GM19324 (cell line): ENCODE results near the gene DIO2.

Source experiments
- ATAC-seq: cut with Tn5 transposase; IDR thresholded peaks from one replicate; pipeline ENCODE4 v1.9.1; 2021; ENCODE audit warnings: mild to moderate bottlenecking, moderate library complexity; ENCODE audit not compliant: unreplicated experiment, low FRiP score

The DIO2 gene

DNA sequence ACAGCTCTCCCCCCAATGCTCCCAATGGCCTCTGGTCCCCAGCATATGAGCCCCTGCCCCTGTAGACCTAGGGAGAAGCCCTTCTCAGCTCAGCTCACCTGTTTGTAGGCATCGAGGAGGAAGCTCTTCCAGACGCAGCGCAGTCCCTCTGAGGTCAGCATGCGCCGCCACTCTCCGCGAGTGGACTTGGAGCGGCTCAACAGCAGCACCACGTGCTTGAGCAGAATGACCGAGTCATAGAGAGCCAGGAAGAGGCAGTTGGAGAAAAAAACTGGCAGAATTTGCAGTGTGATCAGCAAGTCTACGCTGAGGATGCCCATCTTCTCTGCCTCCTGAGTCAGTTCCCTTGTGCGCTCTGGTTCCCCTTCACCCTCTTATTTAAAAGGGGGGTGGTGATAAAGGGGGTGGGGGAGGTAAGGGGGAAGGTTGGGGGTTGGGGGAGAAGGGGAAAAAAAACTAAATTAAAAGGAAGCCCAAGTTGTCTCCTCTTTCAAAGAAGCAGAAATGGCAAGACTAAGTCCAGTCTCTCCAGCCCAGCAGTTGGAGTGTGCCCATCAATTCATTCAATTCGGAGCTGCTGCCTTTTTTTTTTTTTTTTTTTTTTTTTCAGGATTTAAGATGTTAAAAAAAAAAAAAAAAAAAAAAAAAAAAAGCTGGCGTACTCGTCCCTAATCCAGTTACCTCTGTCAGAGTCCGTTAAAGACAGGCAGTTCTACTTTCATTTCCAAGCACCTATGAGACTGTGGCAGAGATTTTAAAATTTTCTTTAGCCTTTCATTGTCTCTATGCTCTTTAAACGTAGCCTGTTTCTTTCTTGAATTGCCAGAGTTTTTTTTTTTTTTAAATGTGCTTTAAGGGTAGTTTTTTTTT lies at the start of gene DIO2:
Gene DIO2 (minus strand): TSS at position 352 of the 870 bp plus-strand sequence. CDS start 32 bp downstream, at position 320.
- ATAC-seq = no peak

DNA sequence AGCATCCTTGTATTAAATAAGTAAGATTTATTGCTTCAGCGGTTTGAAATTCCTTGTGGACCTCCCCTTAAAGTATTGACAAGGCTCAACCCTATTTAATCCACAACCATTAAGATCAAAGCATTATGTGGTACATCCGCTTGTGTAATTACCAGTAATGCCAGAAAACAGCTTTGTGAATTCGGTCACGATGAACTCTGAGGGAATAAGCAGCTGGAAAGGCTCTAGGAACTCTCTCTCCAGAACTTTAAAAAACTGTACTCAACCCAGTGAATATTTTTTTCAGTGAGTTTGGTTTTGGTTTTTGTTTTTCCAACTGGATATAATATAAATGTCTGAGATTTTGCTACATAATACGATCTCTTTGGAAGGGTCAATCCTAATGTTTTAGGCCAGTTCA lies 49.3 kb upstream of the DIO2 start:
- no peak for ATAC-seq

DNA sequence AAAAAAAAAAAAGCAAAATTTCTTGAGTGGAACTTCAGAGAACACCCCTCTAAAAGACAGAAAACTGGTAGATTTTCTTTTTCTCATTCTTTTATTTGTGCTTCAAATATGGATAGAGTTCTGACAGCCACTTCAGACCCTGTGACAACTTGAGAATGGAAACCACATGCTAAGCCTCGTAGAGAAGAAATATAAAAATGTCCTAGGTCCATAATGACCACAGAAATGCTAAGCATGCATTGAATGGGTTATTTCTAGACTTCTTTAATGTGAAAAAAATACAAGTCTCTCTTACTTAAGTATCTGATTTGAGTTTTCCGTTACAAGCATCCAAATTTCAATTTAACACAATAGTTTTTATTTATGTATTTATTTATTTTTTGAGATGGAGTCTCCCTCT lies 28.3 kb upstream of the DIO2 start:
- no peak for ATAC-seq

DNA sequence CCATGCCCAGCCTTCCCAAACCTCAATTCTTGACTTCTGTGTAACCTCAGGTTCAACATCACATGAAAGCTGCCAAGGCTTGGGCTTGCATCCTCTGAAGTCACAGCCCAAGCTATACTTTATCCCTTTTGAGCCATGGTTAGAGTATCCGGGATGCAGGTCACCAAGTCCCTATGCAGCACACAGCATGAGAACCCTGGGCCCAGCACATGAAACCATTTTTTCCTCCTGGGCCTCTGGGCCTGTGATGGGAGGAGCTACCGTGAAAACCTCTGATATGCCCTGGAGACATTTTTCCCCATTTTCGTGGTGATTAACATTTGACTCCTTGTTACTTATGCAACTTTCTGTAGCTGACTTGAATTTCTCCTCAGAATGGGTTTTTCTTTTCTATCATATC lies 25.8 kb upstream of the DIO2 start:
- ATAC-seq = no peak

DNA sequence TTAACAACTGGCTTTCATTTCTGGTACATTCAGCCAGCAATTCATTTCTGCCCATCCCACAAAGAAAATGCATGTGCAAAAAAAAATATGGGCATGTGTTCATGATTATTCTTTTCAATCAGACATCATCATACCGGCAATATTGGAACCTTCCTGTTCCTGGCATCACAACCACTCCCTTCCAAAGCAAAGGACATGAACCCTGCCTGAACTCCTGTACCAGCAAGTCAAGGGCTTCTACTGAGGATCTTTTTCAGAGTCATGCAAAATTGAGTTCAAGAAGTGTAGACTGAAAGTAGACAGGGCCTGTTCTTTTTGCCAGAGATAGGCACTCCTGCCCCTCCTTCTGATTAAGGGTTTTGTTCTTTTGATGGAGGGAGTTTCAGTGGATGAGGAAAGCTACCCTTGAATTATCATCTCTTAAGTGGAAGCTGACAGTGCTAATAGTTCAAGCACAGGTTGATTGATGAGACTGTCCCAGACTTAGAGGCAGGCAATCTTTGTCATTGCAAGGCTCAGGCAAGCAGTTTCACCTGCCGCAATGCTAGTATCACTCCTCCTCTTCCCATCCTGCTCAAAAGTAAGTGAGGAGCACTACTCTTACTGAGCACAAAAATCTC lies 22.3 kb upstream of the DIO2 start:
- ATAC-seq = no peak

DNA sequence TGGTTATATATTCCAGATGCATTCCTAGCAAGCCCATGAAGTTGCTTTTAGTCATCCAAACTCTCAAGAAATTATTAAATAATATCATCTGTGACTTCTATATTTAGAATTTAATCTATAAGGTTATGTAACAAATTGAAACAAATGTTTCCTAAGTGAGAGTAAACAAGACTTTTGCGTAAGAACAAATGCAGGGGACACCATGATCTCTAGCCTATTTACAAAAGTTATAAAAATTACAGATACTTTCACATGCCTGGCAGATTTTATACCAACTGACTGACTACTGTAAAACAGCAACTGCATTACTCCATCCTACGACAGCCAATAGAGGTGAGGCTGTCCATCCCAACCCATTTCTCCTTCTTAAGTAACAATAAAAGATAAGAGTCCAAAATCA lies 20.4 kb upstream of the DIO2 start:
- ATAC-seq = no peak

DNA sequence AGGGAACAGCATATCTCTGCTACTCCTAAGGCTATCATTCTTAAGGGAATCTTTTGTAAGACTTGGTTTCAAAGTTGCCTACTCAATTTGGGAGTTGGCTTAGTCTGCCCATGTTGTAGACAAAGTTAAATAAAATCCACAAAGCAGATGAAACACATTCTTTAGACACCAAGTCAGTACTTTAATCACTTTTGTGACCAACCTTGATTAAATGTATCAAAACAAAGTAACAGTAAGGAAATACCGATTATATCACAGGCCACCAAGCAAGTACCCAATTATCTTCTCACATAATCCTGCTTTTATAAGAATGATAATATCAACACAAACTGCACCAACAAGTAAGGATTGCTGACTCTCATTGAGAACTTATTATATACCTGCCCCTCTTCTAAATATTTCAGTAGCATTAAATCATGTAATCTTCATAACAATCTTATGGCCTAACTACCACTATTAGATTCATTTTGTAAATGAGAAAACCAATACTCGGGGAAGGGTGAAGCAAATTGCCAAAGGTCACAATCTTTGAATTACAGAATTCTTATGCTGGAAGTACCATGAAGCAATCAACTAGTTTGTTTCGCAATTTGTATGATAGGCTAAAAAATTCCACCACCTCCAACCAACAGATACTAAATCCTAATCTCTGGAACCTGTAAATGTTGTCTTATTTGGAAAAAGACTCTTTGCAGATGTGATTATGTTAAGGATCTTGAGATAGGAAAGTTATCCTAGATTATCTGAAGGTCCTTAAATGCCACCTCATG lies 12.6 kb upstream of the DIO2 start:
- ATAC-seq = no peak

DNA sequence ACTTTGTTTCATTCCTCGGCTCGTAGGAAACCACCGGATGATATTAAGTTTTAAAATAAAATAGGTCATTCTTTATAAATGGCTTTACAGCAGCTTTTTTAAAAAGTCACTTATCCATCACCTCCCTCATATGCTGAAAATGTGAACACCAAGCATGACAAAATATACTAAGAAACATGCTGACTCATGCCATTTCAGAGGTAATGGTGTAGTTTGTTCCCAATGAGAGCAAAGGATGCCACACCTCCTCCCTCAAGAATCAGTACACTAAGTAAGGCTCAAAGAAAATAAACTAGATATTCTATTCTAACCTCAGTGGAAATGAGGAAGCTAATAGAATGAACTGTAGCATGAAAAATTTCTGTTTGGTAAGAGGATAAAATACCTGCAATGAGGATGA lies 5.5 kb upstream of the DIO2 start:
- no peak for ATAC-seq

DNA sequence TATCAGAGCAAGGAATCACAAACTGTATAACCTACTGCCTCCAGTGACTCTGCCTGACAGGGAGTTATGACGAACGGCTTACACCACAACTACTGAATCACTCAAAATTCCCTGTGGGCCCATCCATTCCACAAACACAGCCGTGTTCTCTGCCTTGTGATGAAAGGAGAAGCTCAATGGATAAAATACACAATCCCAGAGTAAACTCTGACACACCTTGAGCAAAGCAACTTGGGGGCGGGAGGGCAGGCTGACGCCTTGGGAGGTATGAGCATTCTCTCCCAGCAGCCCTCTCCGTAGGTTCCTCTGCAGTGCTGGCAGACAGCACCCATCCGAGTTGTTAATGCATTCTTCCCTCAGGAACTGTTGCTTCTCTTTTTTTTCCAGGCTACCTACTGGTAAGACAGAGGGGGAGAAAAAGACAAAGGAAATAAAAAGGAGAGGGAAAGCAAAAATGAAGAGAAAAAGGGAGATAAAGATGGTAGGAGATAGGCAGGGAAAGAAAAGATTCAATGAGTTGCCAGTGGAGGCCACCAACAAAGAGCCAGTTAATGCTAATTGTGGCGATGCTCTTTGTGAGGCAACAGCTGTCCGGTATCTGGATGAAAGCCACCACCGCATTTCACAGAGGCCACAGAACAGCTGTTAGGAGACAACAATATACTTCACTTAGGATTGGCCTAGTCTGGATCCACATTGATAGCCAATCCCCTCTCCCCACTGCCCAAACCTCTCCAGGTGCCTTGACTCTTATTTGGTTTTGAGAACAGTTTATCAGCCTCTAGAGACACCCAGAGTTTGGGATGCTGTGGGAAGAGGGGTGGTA lies 4.7 kb upstream of the DIO2 start:
- no peak for ATAC-seq

DNA sequence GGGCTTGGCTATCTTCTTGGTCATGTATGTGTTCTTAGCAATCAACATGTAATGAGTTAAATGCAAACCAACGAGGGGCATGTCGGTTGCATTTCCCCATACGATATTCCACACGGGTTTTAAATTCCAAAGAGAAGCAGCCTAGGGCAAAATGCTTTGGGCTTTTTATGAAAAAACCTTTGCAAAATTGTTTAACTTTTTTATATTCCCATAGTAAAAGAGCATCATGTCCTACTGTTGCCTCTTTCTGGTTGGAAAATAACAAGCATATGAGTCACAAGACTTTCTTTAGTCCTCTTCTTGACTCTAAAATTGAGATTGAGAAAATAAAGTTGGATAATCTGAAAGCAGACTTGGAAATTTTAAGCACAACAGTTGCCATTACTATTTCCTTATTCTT lies 3.8 kb upstream of the DIO2 start:
- no peak for ATAC-seq

DNA sequence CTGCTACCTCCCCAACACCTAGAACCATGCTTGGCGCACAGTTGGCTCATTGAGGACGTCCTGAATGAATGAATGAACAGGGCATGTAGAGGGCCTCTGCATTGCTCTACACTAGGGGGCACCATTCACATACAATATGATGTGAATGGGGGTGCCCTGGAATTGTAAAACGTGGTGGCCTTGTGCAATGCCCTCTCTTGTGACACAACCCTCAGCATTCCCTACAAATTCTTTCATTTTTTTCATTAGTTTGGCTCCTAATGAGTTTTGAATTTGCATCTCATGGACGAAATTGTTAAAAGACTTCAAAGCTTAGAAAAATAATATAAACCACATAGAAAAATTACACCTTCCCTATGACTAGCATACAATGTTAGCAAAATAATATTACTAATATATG lies 2.3 kb upstream of the DIO2 start:
- no peak for ATAC-seq

DNA sequence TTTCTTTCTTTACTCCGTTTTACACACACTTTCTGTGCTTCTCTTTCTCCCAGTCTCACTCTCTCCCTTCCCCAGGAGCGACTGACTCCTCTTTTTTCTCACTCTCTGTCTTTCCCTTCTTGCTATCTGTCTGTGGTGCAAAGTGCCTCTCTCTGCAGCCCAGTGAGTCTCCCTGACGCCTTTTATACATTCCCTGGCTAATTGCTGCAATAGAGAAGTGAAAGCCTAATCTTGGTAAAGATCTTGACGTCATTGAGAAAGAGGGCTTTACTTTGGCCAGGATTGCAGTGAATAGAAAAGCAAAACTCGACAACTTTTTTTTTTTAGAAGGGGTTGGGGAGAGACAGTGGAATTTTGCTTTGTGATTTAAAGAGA lies 706 bp upstream of the DIO2 start:
- no peak for ATAC-seq

DNA sequence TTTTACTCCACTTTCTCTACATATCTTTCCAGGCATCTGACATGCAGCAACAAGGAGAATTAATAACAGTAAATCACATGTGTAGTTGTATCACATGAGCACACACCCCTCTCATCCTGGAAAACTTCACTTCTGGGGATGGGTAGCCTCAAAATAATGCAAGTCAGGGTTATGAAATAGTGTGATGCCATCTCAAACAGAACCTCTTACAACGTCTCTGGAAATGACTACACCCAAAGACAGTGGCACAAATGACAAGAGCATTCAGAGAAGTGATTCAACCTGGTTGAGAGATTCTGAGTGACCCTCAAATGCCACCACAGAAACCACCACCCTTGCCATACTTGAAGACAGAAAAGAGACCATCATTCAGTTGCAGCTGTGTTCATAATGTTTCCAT lies 2.8 kb downstream of the DIO2 start:
- no peak for ATAC-seq

DNA sequence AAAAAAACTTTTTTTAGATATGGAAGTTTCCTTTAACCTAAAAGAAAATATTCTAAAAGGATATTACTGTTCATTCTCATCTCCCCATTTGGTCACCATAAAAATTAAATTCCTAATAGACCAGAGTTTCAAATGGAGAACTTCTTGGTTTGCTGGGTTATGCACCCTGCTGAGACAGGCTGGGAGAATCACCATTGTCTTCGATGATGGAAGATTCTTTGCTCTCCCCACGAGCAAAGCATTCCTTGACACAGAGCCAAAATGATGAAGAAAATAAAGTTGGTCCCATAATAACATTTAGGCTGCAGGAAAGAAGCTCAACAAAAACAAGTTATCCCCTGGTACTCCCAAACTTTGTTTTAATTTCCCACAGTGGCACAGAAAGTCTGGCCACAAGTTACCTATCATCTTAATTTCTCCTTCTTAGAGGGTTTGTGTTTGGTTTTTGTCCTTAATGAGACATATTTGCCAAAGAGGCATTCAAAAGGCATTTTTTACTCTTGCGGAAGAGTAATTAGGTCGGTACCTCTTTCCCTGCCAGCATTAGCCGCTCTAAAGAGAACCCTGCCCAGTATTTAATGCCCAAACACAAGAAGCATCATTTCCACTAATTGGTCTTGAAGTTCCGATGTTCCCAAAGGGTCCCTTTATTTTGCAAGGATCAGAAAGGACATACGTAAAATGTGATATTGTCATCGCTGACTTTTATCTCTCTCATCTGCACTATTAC lies 4.8 kb downstream of the DIO2 start:
- ATAC-seq = no peak

DNA sequence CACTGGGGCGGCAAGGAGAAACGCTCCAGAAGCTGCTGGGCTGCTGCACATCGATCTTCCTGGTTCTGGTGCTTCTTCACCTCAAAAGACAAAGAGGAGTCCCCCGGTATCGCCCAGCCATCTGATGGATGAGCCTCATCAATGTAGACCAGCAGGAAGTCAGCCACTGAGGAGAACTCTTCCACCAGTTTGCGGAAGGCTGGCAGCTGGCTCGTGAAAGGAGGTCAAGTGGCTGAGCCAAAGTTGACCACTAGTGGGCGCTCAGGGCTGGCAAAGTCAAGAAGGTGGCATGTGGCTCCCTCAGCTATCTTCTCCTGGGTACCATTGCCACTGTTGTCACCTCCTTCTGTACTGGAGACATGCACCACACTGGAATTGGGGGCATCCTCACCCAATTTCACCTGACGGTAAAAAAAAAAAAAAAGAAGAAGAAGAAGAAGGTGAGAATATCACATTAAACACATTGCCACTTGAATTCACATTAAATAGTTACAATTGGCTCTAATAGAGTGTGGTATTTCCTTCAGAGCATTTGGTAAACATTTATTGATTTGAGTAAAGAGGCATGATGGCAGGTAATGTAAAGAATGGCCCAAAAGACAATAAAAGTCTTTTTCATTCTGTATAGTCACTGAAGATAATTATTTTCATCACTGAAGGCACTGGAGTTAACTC lies 8.3 kb downstream of the DIO2 start:
- ATAC-seq = no peak

DNA sequence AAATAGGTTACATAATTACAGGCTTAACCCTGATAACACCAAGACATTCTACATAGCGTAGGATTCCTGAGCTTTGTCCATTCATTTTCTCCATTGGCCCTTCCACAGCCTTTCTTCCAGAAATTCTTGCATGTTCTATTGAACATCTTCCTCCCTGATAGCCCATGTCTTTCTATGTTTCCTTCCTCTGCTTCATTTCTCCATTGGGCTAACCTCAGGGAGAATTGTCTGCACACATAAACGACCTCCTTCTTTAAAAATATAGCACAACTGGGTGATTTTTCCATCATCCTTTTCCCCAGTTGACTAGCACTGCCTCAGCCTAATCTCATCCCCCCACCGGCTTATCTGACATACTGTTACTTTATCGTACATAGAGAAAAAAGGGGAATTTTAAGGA lies 11.2 kb downstream of the DIO2 start:
- no peak for ATAC-seq

DNA sequence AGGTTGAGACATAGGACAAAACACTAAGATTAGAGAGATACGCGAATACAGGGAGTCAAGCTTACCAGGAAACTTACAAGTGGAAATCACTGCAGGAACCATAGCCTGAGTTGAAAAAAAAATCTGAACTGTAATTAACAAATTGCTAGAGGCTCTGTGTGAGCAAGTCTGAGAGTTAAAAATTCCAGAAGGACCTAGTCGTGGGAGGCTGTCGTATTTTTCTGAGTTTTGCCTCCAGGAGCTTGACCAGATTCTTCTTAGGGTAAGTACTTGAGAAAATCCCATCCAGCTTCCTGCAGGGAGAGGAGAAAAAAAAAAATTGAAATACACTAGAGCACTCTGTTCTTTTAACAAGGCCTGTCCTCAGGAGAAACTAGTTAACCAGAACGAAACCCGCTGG lies 22.7 kb downstream of the DIO2 start:
- ATAC-seq = no peak

DNA sequence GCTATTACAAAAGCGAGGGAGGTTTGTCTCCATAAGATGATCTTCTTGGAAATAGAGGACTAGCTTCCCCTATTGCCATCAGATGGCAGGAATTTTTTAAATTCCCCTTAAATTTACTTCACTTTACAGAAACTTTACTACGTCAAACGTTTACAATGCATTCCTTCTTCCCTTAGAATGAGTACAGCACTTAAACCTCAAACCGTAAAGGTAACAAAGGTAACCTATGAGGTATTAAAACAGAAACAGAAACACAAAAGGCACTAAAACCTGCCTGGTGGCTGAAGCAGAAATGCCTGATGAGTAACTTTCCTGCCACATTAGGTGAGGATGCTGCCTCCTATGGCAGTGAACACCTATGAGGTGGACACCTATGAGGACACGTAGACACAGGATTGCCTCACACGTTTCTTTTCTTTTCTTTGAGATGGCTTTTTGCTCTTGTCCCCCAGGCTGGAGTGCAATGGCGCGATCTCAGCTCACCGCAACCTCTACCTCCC lies 25.0 kb downstream of the DIO2 start:
- no peak for ATAC-seq

DNA sequence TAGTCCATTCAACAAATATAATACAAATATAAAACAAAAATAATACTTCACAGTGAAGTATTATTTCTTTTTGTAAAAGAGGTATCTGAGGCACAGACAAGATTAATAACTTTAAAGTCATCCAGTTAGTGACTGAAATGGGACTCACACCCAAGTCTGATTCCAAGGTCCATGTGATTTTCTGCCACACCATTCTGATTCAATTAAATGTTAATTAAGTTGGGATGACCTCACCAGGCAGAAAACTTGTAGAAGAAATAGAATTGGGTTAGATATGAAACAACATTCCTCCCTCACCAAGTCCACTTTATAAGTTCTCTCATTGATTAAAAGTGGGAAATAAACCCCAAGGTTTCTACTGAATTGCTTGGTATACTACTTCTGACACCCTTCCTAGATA lies 34.4 kb downstream of the DIO2 start:
- no peak for ATAC-seq
